GM23248 (cell line): ENCODE data around the gene TMEM43. TPM values are rescaled to one million over a fixed set of nuclear protein-coding genes. Genes with fewer than 3 reads are reported as not detected.
"Not testable (repeated sequence)": the region's sequence is repeated elsewhere in the genome, so short reads cannot be mapped to it uniquely, and the experiment has no call there.

Source experiments
- DNase-seq: peaks from one replicate; pipeline ENCODE4 v3.0.0-alpha.2; 2015
- H2AFZ ChIP-seq: fragments of 200-600 bp; sonication (generic); 2 replicates; pipeline ENCODE4 v1.6.1; 2016; ENCODE audit warnings: antibody characterized with exemption
- H3F3A ChIP-seq: fragments of 200-600 bp; sonication (generic); 2 replicates; pipeline ENCODE4 v1.6.1; 2016; ENCODE audit warnings: mild to moderate bottlenecking, antibody characterized with exemption, mixed run types; ENCODE audit not compliant: insufficient read depth
- H3K27ac ChIP-seq: fragments of 200-600 bp; sonication (generic); 2 replicates; pipeline ENCODE4 v1.5.1; 2016; ENCODE audit warnings: mild to moderate bottlenecking
- H3K27me3 ChIP-seq: fragments of 200-600 bp; sonication (generic); replicated peaks from 2 replicates; pipeline ENCODE4 v1.6.1; 2016; ENCODE audit warnings: mild to moderate bottlenecking; ENCODE audit not compliant: insufficient read depth
- H3K36me3 ChIP-seq: fragments of 200-600 bp; sonication (generic); 2 replicates; pipeline ENCODE4 v1.6.1; 2016; ENCODE audit warnings: low read depth, mild to moderate bottlenecking
- H3K4me1 ChIP-seq: fragments of 200-600 bp; sonication (generic); 2 replicates; pipeline ENCODE4 v1.6.1; 2016; ENCODE audit warnings: mild to moderate bottlenecking; ENCODE audit not compliant: insufficient read depth
- H3K4me2 ChIP-seq: fragments of 200-600 bp; sonication (generic); one replicate; pipeline ENCODE4 v1.6.1; 2016; ENCODE audit warnings: mild to moderate bottlenecking; ENCODE audit not compliant: unreplicated experiment
- H3K4me3 ChIP-seq: fragments of 200-600 bp; sonication (generic); 2 replicates; pipeline ENCODE4 v1.5.1; 2016; ENCODE audit warnings: mild to moderate bottlenecking
- H3K79me2 ChIP-seq: fragments of 200-600 bp; sonication (generic); 2 replicates; pipeline ENCODE4 v1.6.1; 2016; ENCODE audit warnings: mild to moderate bottlenecking; ENCODE audit not compliant: insufficient read depth
- H3K9ac ChIP-seq: fragments of 200-600 bp; sonication (generic); 2 replicates; pipeline ENCODE4 v1.6.1; 2016; ENCODE audit warnings: mild to moderate bottlenecking
- H3K9me2 ChIP-seq: fragments of 200-600 bp; sonication (generic); 2 replicates; pipeline ENCODE4 v1.6.1; 2016; ENCODE audit warnings: mixed run types, mild to moderate bottlenecking, moderate library complexity; ENCODE audit not compliant: insufficient read depth
- H3K9me3 ChIP-seq: fragments of 200-600 bp; sonication (generic); one replicate; pipeline ENCODE4 v1.6.1; 2017; ENCODE audit warnings: low read depth
- H4K20me1 ChIP-seq: fragments of 200-600 bp; sonication (generic); 2 replicates; pipeline ENCODE4 v1.6.0; 2016; ENCODE audit not compliant: insufficient read depth
- EZH2 ChIP-seq: fragments of 200-600 bp; sonication (generic); IDR thresholded peaks from 2 replicates; pipeline ENCODE4 v1.6.1; 2018; ENCODE audit warnings: antibody characterized with exemption, mild to moderate bottlenecking; ENCODE audit not compliant: insufficient read depth, poor library complexity, severe bottlenecking
- EZH2phosphoT487 ChIP-seq: fragments of 200-600 bp; sonication (generic); IDR thresholded peaks from 2 replicates; pipeline ENCODE4 v1.6.1; 2018; ENCODE audit warnings: antibody characterized with exemption, moderate library complexity, mild to moderate bottlenecking, low read depth; ENCODE audit not compliant: insufficient read depth
- WGBS, 2 experiments: methylation state at CpG; one replicate each; pipeline ENCODE4 v1.1.6; 2015 to 2017; ENCODE audit warnings: low lambda C conversion rate in 2 of 2, low coverage in 1 of 2; ENCODE audit errors: missing lambda C conversion rate in 2 of 2; 5-methylcytosine and 5-hydroxymethylcytosine counted together
- in situ Hi-C: fragments of 300-500 bp; cut with MboI; formaldehyde crosslinking; loops from 2 replicates; pipeline ENCODE4 v1.15.0; 2020
- polyA plus RNA-seq: library from polyadenylated mRNA; unstranded; fragments of >200 nt; fragmentation: Nextera tagmentation; extraction: Ambion mirVana; gene quantifications from 2 replicates; pipeline ENCODE4 v1.2.1, GENCODE V29; 2016
- total RNA-seq: library from RNA; depleted of rRNA; stranded (reverse); fragments of >200 nt; shearing (Covaris generic); gene quantifications from 2 replicates; pipeline ENCODE4 v1.2.3, GENCODE V29; 2014

TMEM43 gene
- total and polyA plus RNA-seq, 2 experiments from 2014 or later = 145 to 203 TPM

- Histone ChIP-seq H3F3A (no peaks in the 10 kb centered on the region), H3K9ac (no peak overlapping the region), H3K9me2 (no peaks in the 10 kb centered on the region), H3K36me3 (0 out of 2 replicates have a peak, but pooled peaks cover 7% of the 10 kb centered on the region), H4K20me1 (no peaks in the 10 kb centered on the region), H3K79me2 (peaks cover 41% of the 10 kb centered on the region), H3K4me1 (peaks cover 6% of the 10 kb centered on the region; the same call in 1 of the 2 replicates), H2AFZ (no peak overlapping the region), H3K4me3 (no peak overlapping the region), H3K27me3 (no peaks in the 10 kb centered on the region), H3K27ac (no peak overlapping the region), H3K4me2 (no peak overlapping the region), H3K9me3 (no peaks in the 10 kb centered on the region)
- no peak for TF ChIP-seq EZH2phosphoT487
- no peak for TF ChIP-seq EZH2
- 93 to 97% methylated on average over 2 of the region's 2 CpGs for WGBS, 2 experiments
- DNase-seq = no peak
- in situ Hi-C loops = no loop called here
Measured at GRCh38 chr3:14119651-14120050, 5.2 kb upstream of the TMEM43 start.

- Histone ChIP-seq H3K9me3 (no peaks in the 10 kb centered on the region), H3K4me1 (peaks cover 6% of the 10 kb centered on the region; the same call in 1 of the 2 replicates), H4K20me1 (no peaks in the 10 kb centered on the region), H2AFZ (no peak overlapping the region), H3K36me3 (0 out of 2 replicates have a peak, but pooled peaks cover 2% of the 10 kb centered on the region), H3F3A (no peaks in the 10 kb centered on the region), H3K4me3 (no peak overlapping the region), H3K4me2 (no peak overlapping the region), H3K27ac (no peak overlapping the region), H3K9ac (no peak overlapping the region), H3K27me3 (no peaks in the 10 kb centered on the region), H3K9me2 (no peaks in the 10 kb centered on the region), H3K79me2 (peaks cover 41% of the 10 kb centered on the region)
- TF ChIP-seq EZH2phosphoT487 (no peak), EZH2 (no peak)
- in situ Hi-C loops = no loop called here
- 98% methylated on average over 11 of the region's 11 CpGs for WGBS, 2 experiments
- DNase-seq = no peak
Measured at GRCh38 chr3:14120111-14120920, 4.5 kb upstream of the TMEM43 start.

GRCh38 chr3:14120921-14121448 is 3.9 kb upstream of the TMEM43 start:
- DNase-seq, H3K36me3 ChIP-seq, H2AFZ ChIP-seq, H3K9me2 ChIP-seq, in situ Hi-C loops, H3K4me2 ChIP-seq, H4K20me1 ChIP-seq, H3F3A ChIP-seq, H3K4me3 ChIP-seq, H3K9me3 ChIP-seq, H3K9ac ChIP-seq, H3K27me3 ChIP-seq, H3K4me1 ChIP-seq, H3K27ac ChIP-seq: not testable (repeated sequence)
- 97 to 98% methylated on average over 2 of the region's 2 CpGs for WGBS, 2 experiments
- H3K79me2 ChIP-seq = peaks cover 43% of the 10 kb centered on the region

- no peak overlapping the region for H3K4me3 ChIP-seq
- peaks cover 15% of the 10 kb centered on the region for H3K4me1 ChIP-seq
- no peak for TF ChIP-seq EZH2phosphoT487
- no peak for TF ChIP-seq EZH2
- H2AFZ ChIP-seq = no peak overlapping the region
- in situ Hi-C loops = no loop called here
- H3K27me3 ChIP-seq = no peaks in the 10 kb centered on the region
- 84 to 89% methylated on average over 5 of the region's 5 CpGs for WGBS, 2 experiments
- no peak overlapping the region for H3K9ac ChIP-seq
- no peaks in the 10 kb centered on the region for H3K36me3 ChIP-seq
- no peak for DNase-seq
- no peaks in the 10 kb centered on the region for H3K9me3 ChIP-seq
- no peaks in the 10 kb centered on the region for H4K20me1 ChIP-seq
- peaks cover 51% of the 10 kb centered on the region for H3K79me2 ChIP-seq
- no peak overlapping the region for H3K27ac ChIP-seq
- no peaks in the 10 kb centered on the region for H3K9me2 ChIP-seq
- H3K4me2 ChIP-seq = no peak overlapping the region
- H3F3A ChIP-seq = peaks cover 10% of the 10 kb centered on the region
Measured at GRCh38 chr3:14121859-14122258, 3.0 kb upstream of the TMEM43 start.
